Spleen (tissue), 7 donors: ENCODE measurements around the gene CFC1.
"Not testable (repeated sequence)": the region's sequence is repeated elsewhere in the genome, so short reads cannot be mapped to it uniquely, and the experiment has no call there.

Source experiments
- CTCF ChIP-seq, 11 experiments: fragments of 200-600 bp in 7 of 11; fragments of 450-650 bp in 4 of 11; sonication (generic) in 4 of 11; IDR thresholded peaks in 8 of 11; conservative IDR thresholded peaks in 3 of 11; 1 replicate in 7 of 11; 2 replicates in 4 of 11; pipeline versions ENCODE4 v1.4.0 to v1.8.0; 2016 to 2021; ENCODE audit warnings: antibody characterized with exemption in 11 of 11, inconsistent platforms in 4 of 11, mild to moderate bottlenecking in 1 of 11
- POLR2AphosphoS5 ChIP-seq, 3 donors: sonication (generic); formaldehyde crosslinking; IDR thresholded peaks; one replicate each; pipeline ENCODE4 v1.5.1; 2017; ENCODE audit warnings: antibody characterized with exemption in 3 of 3
- donor health status: DM: no; HTN: no; CAD: no; lungs with moderate emphysema.
- donor health status: DM: no; HTN: no; CAD: no.
- donor health status: DM: no; HTN: no; CAD: no.

GRCh38 chr2:130584726-130585125 is 14.6 kb downstream of the CFC1 start:
- TF ChIP-seq POLR2AphosphoS5 (IDR thresholded peaks at IDR 0.05); CTCF (IDR thresholded peaks at IDR 0.05 in 8 of 11, conservative IDR thresholded peaks at IDR 0.05 in 3 of 11): not testable (repeated sequence)
